Muscle layer of colon (tissue), 2 donors: ENCODE measurements around the gene CEBPA.

Experiments used
- H3K27ac ChIP-seq: one replicate; pipeline ENCODE4 v1.7.0; 2013; ENCODE audit warnings: low read depth, mild to moderate bottlenecking, low read length, moderate library complexity
- H3K27me3 ChIP-seq, 2 donors: one replicate each; pipeline ENCODE4 v1.7.0; 2013; ENCODE audit warnings: low read length in 2 of 2, mild to moderate bottlenecking in 2 of 2; ENCODE audit not compliant: insufficient read depth in 2 of 2, control insufficient read depth in 1 of 2
- H3K36me3 ChIP-seq: one replicate; pipeline ENCODE4 v1.7.0; 2013; ENCODE audit warnings: mild to moderate bottlenecking, low read length; ENCODE audit not compliant: insufficient read depth
- H3K4me1 ChIP-seq: one replicate; pipeline ENCODE4 v1.7.0; 2013; ENCODE audit warnings: mild to moderate bottlenecking, low read length; ENCODE audit not compliant: insufficient read depth
- H3K4me3 ChIP-seq, 2 donors: one replicate each; pipeline ENCODE4 v1.7.0; 2013; ENCODE audit warnings: low read length in 2 of 2, low read depth in 1 of 2, mild to moderate bottlenecking in 1 of 2, moderate library complexity in 1 of 2
- H3K9ac ChIP-seq: one replicate; pipeline ENCODE4 v1.7.0; 2013; ENCODE audit warnings: low read length
- H3K9me3 ChIP-seq: one replicate; pipeline ENCODE4 v1.7.0; 2013; ENCODE audit warnings: mild to moderate bottlenecking, low read length
- donor health status: abdominal sarcoma.
- donor health status: Adenocarcinoma of cecum.

CEBPA gene

DNA sequence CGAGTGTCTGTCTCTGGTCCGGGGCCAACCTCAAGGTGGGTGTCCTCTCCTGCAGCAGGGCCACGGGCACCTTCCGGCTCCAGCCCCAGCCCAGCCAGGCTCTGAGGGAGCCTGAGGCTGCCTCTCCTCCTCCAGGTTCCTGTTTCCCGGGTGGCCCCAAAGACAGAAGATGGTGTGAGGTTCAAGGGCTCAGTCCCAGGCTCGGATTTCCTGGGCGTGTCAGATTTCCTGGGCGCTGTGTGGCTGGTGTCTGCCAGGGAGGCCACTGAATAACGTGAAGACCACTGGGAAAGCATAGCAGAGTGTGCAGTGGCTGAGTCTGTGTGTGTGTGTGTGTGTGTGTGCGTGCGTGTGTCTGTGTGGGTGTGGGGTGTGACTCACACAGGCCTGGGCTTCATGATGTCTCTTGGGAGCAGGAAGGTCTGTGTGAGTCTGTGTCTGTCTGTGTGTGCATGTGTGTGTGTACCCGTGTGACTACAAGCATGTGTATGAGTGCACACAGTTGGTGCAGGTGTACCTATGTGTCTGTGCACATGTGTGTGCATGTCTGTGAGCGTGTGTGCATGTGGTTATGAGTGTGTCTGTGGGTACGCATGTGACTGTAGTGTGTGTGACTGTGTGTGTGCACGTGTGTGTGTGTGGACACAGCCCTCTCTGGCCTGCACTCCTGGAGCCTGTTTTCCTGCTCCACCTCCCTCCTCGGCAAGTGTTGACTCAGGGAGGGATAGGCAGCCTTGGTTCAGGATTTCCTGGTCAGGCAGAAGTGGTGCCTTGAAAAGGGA, 28.3 kb downstream of the CEBPA start:
- H3K9ac ChIP-seq, result no peak overlapping the region
- no peaks in the 10 kb centered on the region for H3K9me3 ChIP-seq
- no peak overlapping the region for H3K27ac ChIP-seq
- H3K27me3 ChIP-seq, result no peaks in the 10 kb centered on the region
- H3K4me1 ChIP-seq, result peaks cover 5% of the 10 kb centered on the region
- H3K36me3 ChIP-seq, result no peaks in the 10 kb centered on the region
- no peak overlapping the region for H3K4me3 ChIP-seq

DNA sequence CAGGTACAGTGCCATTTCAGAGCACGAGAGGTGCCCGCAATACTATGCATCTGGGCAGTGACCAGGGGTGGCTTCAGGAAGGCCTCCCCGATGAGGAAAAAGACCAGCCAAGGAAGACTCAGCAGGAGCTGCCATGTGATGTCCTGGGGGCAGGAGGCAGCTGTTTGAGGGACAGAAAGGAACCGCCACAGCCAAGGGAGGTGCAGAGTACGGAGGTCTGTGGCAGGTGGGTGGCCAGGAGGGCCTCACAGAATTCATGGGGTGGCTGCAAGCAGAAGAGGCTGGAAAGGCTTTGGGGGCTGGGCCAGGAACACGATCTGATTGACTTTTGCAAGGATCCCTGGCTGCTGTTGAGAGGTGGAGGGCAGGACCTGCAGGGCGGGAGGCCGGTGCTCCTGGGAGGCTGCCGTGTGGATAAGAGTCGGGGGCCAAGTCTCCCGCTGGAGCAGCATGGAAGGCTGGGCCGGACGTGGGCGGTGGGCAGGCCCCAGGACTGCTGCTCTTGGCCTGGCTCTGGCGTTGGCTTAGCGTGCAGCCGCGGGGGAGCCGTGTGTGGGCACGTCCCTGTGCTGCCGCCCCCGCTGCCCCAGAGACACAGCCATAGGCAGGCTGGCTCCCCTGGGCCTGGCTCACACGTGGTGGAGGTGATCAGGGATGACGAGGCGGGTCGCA, 29.1 kb downstream of the CEBPA start:
- Histone ChIP-seq H3K4me3 (no peak overlapping the region), H3K36me3 (no peaks in the 10 kb centered on the region), H3K27ac (no peak overlapping the region), H3K27me3 (no peaks in the 10 kb centered on the region), H3K9ac (no peak overlapping the region), H3K9me3 (no peaks in the 10 kb centered on the region), H3K4me1 (peaks cover 5% of the 10 kb centered on the region)

DNA sequence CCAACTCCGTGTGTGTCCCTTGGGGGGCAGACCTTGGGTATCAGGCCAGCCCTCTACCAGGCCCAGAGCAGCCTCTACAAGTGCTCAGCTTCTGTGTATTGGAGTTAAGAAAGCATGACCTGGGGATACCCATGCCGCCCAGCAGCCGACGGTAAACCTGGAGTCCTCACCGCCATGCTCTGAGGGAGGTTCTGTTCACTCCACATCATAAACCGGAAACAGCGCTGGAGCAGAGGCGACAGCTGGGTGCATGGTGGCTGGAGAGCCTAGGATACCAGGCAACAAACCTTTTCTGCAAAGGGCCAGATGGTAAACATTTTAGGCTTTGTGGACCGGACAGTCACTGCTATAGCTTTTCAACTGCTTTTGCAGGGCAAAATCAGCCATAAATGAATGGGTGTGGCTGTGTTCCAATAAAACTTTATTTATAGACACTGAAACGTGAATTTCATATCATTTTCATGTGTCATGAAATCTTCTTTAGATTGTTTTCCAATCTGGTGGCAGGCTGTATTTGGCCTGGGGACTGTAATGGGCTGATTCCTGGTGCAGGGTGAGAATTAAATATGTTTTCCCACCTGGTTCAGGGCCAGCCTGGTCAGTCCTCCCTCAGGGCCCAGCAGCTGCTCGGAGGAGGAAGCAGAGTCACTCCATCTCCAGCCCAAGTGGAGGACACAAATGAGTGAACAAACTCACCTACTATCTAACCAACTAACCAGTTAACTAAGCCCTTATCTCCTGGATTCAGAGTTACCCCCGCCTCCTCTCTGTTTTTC, 30.9 kb downstream of the CEBPA start:
- H3K9me3 ChIP-seq, result no peaks in the 10 kb centered on the region
- H3K4me1 ChIP-seq, result peaks cover 5% of the 10 kb centered on the region
- no peaks in the 10 kb centered on the region for H3K36me3 ChIP-seq
- no peaks in the 10 kb centered on the region for H3K27me3 ChIP-seq
- no peak overlapping the region for H3K4me3 ChIP-seq
- no peak overlapping the region for H3K27ac ChIP-seq
- H3K9ac ChIP-seq, result no peak overlapping the region

DNA sequence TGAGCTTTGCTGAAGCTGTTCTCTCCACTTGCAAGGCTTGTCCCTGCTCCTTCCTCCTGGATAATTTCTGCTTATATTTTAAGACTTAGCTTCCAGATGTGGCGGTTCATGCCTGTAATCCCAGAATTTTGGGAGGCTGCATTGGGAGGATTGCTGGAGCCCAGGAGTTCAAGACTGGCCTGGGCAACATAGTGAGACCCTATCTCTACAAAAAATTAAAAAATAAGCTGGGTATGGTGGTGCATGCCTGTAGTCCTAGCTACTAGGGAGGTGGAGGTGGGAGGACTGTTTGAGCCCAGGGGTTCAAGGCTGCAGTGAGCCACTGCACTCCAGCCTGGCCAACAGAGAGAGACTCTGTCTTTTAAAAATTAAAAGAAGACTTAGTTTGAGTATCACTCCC, 31.6 kb downstream of the CEBPA start:
- Histone ChIP-seq H3K4me1 (peaks cover 5% of the 10 kb centered on the region), H3K9me3 (no peaks in the 10 kb centered on the region), H3K36me3 (no peaks in the 10 kb centered on the region), H3K4me3 (no peak overlapping the region), H3K9ac (no peak overlapping the region), H3K27ac (no peak overlapping the region), H3K27me3 (no peaks in the 10 kb centered on the region)

DNA sequence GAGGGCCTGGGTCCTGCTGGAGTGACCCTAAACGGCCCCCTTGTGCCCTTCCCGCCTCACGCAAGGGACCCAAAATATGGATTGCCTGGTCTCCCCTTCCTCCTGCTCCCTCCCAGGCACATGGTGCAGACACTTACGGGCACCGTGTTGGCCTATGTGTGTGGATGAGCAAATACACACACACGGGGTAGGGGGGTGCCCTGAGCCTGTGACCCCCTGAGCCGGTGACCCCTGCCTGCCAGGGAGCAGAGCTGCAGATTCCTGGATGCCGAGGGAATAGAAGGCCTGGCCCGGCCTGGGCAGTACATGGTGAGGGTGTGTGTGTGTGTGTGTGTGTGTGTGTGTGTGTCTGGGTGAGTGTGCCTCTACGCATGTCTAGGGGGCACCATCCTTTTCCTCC, 33.3 kb downstream of the CEBPA start:
- Histone ChIP-seq H3K9ac (no peak overlapping the region), H3K4me1 (peaks cover 5% of the 10 kb centered on the region), H3K27ac (no peak overlapping the region), H3K9me3 (no peaks in the 10 kb centered on the region), H3K27me3 (no peaks in the 10 kb centered on the region), H3K4me3 (no peak overlapping the region), H3K36me3 (no peaks in the 10 kb centered on the region)

DNA sequence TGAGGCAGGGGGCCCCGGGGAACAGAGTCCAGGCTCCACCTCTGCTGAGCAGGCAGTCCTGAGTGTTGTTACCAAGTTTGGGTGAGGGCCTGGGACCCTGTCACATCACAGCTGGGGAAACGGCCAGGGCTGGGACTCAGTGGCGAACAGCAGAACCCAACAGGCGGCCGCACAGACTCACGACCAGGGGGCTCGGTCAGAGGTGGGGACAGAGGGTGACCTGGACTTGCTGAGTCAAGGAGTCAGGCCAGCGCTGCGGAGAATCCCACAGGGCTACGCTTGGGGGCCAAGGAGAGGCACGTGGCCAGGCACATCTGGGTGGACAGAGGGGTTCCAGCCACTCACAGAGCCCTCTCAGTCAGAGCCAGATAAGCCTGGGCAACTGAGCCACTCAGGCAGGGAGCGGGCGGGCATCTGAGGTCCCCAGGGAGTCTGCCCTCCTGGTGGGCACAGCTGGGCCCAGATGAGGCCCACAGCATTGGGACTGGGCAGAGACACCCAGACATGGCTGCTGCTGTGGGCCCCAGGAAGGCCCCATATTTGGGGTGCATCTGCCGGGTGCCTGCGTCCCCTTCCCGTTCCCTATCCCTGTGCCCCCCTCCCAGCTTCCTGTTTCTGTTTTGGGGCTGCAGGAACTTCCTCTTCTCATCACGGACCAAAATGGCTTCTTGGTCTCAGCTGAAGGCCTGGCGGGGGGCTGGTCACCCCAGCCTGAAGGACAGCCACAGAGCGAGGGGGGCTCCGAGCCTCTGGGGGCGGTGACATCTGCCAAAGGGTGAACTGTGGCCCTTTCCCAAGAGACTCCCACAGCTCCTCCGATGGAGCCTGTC, 34.0 kb downstream of the CEBPA start:
- Histone ChIP-seq H3K9me3 (no peaks in the 10 kb centered on the region), H3K27ac (no peak overlapping the region), H3K9ac (no peak overlapping the region)

DNA sequence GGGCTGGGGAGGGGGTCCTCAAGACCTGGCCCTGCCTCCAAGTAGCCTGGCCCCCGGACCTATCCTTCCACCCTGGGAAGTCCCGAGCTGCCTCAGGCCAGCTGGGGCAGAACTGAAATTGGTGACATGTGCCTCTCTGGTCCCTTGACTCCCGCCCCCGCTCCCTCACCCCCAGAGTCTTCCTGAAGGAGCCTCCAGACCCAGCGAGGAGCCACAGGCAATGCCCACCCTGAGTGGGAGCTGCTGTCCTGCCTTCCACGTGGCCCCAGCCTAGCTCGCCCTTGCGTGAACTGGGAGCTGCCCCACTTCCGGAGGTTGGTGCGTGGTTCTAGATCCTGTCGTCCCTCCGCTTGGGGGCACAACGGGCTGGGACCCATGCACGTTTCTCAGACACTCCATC, 34.6 kb downstream of the CEBPA start:
- Histone ChIP-seq H3K9ac (no peak overlapping the region), H3K27ac (no peak overlapping the region), H3K27me3 (no peaks in the 10 kb centered on the region), H3K4me1 (no peaks in the 10 kb centered on the region), H3K4me3 (no peak overlapping the region), H3K9me3 (no peaks in the 10 kb centered on the region), H3K36me3 (no peaks in the 10 kb centered on the region)

More for the DNA sequence above, 34.0 kb downstream of the CEBPA start:
- Histone ChIP-seq H3K4me1 (no peaks in the 10 kb centered on the region), H3K36me3 (no peaks in the 10 kb centered on the region), H3K4me3 (no peak overlapping the region), H3K27me3 (no peaks in the 10 kb centered on the region)

DNA sequence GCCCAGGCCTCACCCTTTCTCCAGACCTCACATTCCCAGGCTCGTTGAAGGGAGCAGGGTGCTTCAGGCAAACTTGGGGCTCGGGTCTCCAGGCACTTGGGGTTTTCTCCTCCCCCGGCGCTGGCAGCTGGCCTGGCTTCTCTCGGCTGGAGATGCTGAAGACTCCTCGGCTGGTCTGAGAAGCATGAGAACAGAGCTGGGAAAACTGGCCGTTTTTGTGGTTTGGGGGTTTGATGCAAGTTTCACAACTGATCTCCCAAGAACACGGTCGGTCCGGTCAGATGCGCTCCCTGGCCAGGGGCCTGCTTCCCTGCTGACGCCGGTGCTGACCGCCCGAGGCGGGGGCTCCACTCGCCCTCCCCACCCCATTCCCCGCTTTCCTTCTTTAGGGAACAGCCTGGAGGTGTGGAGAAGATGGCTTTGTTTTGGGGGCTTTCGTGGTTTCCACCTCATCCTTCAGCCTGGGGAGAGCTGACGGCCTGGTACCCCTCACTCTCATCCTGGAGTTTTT, 35.3 kb downstream of the CEBPA start:
- no peaks in the 10 kb centered on the region for H3K27me3 ChIP-seq
- H3K36me3 ChIP-seq, result no peaks in the 10 kb centered on the region
- H3K9ac ChIP-seq, result no peak overlapping the region
- H3K4me1 ChIP-seq, result no peaks in the 10 kb centered on the region
- H3K9me3 ChIP-seq, result no peaks in the 10 kb centered on the region
- no peak overlapping the region for H3K27ac ChIP-seq
- H3K4me3 ChIP-seq, result no peak overlapping the region

DNA sequence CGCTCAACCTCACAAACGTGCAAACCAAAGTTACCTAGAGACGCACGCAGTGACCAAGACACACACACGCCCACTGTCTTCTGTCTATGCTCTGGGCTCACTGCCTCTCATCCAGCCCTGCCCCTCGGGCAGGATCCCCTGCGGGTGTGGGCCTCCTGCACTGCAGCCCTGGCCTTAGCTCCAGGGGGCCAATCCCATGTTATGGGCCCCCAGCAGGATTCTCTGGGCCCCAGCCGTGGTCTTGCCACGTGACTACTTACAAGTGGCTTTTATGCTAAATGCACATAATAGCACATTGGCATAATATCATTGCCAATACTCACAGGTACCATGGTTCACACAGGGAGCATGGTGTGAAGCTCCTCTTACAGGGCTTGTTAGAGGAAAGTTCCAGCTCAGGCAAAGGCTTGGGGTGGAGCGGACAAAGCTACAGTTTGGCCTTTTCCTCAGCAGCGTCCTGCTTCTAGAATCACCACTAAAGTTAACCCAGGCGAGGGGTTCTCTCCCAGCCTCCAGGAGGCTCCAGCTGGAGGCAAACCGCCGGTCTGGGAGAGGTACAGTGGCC, 37.4 kb downstream of the CEBPA start:
- H3K4me3 ChIP-seq, result no peak overlapping the region
- no peaks in the 10 kb centered on the region for H3K27me3 ChIP-seq
- no peaks in the 10 kb centered on the region for H3K4me1 ChIP-seq
- no peak overlapping the region for H3K9ac ChIP-seq
- no peaks in the 10 kb centered on the region for H3K9me3 ChIP-seq
- H3K36me3 ChIP-seq, result no peaks in the 10 kb centered on the region
- H3K27ac ChIP-seq, result no peak overlapping the region

DNA sequence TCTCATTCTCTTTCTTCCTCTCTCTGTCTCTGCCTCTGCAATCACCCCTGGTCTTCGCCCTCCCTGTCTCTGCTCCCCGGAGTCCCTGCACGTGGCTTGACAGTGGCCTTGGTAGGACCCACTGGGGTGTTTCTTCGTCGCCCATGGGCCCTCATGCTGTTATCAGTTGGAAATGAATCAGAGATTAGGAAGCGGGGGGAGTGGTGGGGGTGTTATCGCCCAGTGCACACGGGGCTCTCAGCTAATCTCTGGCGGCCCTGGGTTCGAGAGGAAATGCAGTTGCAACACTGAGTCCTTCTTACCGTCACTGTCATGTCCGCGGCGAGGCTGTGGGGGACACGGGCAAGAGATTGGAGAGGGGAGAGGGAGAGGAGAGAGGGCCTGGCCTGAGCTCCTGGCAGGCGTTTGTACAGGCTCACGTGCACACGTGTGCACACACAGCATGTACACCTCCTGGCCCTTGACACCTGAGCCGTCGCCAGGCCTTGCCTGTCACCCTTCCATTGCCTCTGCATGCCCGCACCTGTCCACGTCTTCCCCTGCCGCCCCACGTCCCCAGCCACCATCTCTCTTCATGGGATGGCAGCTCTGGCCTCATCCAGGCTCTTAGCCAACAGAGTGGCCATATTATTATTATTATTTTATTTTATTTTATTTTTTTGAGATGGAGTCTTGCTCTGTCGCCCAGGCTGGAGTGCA, 38.9 kb downstream of the CEBPA start:
- Histone ChIP-seq H3K9ac (no peak overlapping the region), H3K27ac (no peak overlapping the region), H3K4me1 (no peaks in the 10 kb centered on the region), H3K36me3 (no peaks in the 10 kb centered on the region), H3K9me3 (no peaks in the 10 kb centered on the region), H3K27me3 (no peaks in the 10 kb centered on the region), H3K4me3 (no peak overlapping the region)
